ENCODE measurements around the gene ANKMY2.

The ANKMY2 gene

DNA sequence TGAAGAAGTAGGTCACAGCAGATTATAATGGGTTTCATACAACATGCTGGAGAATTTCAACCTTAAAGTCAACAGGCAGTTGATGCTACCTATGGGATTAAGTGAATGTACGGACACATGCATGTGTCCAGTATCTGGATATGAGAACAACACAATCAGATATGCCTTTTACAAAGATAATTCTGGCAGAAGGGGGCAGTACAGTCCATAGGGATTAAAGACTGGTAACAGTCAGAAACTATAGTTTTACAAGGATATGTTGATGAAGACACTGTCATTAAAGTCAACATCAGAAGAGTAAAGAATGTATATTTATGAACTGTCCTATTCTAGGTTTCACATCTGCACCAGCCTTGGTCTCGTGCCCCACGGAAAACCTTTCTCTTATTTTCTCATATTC is 41.5 kb downstream of the ANKMY2 start:
- ChIA-PET POLR2A (no interaction called here), CTCF (no interaction called here)
- TF ChIP-seq, protein P1, sequence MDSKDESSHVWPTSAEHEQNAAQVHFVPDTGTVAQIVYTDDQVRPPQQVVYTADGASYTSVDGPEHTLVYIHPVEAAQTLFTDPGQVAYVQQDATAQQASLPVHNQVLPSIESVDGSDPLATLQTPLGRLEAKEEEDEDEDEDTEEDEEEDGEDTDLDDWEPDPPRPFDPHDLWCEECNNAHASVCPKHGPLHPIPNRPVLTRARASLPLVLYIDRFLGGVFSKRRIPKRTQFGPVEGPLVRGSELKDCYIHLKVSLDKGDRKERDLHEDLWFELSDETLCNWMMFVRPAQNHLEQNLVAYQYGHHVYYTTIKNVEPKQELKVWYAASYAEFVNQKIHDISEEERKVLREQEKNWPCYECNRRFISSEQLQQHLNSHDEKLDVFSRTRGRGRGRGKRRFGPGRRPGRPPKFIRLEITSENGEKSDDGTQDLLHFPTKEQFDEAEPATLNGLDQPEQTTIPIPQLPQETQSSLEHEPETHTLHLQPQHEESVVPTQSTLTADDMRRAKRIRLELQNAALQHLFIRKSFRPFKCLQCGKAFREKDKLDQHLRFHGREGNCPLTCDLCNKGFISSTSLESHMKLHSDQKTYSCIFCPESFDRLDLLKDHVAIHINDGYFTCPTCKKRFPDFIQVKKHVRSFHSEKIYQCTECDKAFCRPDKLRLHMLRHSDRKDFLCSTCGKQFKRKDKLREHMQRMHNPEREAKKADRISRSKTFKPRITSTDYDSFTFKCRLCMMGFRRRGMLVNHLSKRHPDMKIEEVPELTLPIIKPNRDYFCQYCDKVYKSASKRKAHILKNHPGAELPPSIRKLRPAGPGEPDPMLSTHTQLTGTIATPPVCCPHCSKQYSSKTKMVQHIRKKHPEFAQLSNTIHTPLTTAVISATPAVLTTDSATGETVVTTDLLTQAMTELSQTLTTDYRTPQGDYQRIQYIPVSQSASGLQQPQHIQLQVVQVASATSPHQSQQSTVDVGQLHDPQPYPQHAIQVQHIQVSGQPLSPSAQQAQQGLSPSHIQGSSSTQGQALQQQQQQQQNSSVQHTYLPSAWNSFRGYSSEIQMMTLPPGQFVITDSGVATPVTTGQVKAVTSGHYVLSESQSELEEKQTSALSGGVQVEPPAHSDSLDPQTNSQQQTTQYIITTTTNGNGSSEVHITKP (tag by site-specific recombination; IDR thresholded peaks at IDR 0.05) = no peak
- TF ChIP-seq ZBTB20 (tag by site-specific recombination; IDR thresholded peaks at IDR 0.05) = no peak
- TF ChIP-seq ZNF16 (tag by site-specific recombination; IDR thresholded peaks at IDR 0.05; ENCODE audit: low read depth) = no peak
- TF ChIP-seq ZIC2 (tag by site-specific recombination; IDR thresholded peaks at IDR 0.05) = no peak
- TF ChIP-seq TCF7L2 (IDR thresholded peaks at IDR 0.05; ENCODE audit: borderline replicate concordance, low read depth, low read length) = no peak
- TF ChIP-seq FEZF1 (tag by site-specific recombination; IDR thresholded peaks at IDR 0.05) = no peak
- TF ChIP-seq, protein P2, sequence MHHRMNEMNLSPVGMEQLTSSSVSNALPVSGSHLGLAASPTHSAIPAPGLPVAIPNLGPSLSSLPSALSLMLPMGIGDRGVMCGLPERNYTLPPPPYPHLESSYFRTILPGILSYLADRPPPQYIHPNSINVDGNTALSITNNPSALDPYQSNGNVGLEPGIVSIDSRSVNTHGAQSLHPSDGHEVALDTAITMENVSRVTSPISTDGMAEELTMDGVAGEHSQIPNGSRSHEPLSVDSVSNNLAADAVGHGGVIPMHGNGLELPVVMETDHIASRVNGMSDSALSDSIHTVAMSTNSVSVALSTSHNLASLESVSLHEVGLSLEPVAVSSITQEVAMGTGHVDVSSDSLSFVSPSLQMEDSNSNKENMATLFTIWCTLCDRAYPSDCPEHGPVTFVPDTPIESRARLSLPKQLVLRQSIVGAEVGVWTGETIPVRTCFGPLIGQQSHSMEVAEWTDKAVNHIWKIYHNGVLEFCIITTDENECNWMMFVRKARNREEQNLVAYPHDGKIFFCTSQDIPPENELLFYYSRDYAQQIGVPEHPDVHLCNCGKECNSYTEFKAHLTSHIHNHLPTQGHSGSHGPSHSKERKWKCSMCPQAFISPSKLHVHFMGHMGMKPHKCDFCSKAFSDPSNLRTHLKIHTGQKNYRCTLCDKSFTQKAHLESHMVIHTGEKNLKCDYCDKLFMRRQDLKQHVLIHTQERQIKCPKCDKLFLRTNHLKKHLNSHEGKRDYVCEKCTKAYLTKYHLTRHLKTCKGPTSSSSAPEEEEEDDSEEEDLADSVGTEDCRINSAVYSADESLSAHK (tag by site-specific recombination; IDR thresholded peaks at IDR 0.05) = no peak
- TF ChIP-seq ZNF623 (tag by site-specific recombination; IDR thresholded peaks at IDR 0.05) = no peak
- TF ChIP-seq ZNF214 (tag by site-specific recombination; IDR thresholded peaks at IDR 0.05; ENCODE audit: borderline replicate concordance) = no peak
- no peak for TF ChIP-seq ZNF529 (tag by site-specific recombination; IDR thresholded peaks at IDR 0.05; ENCODE audit: insufficient replicate concordance)
- no peak for TF ChIP-seq ZBTB17 (tag by site-specific recombination; IDR thresholded peaks at IDR 0.05)
- TF ChIP-seq ZNF324 (tag by site-specific recombination; IDR thresholded peaks at IDR 0.05) = no peak
- no peak for TF ChIP-seq ZNF394 (tag by site-specific recombination; IDR thresholded peaks at IDR 0.05; ENCODE audit: borderline replicate concordance)
- H3K36me3 ChIP-seq (ENCODE audit: control insufficient read depth in 2 of 2, insufficient read depth in 1 of 2, low read length in 2 of 2) = peaks cover 24 to 58% of the 10 kb centered on the region in 2 experiments
- H3K4me1 ChIP-seq (ENCODE audit: control insufficient read depth, insufficient read depth, low read length) = no peaks in the 10 kb centered on the region
- no peaks in the 10 kb centered on the region for H3K9me3 ChIP-seq (ENCODE audit: control insufficient read depth, insufficient read depth, low read depth, low read length)
- H3K4me3 ChIP-seq (ENCODE audit: low read depth, low read length) = no peak overlapping the region
- H3K27ac ChIP-seq (ENCODE audit: extremely low read depth, low read depth, low read length) = no peak overlapping the region

DNA sequence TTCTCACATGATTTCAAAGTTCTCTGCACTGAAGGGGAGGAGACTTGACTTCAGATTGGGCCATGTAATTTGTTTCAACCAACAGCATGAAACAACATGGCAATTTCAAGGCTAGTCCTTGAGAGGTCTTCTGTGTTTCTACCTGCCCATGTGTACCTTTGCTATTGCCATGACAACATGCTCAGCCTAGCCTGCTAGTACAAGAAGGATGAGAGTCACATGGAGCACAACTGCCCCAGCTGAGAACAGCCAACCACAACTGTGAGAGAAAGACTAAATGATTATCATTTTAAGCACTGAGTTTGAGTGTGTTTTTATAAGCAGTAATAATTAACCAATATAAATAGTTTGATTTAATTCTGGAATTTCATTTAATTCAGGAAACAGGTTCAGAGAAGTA is 41.9 kb downstream of the ANKMY2 start:
- Histone ChIP-seq H3K9me3 (ENCODE audit: control insufficient read depth, insufficient read depth, low read depth, low read length) (no peaks in the 10 kb centered on the region), H3K4me3 (ENCODE audit: low read depth, low read length) (no peak overlapping the region), H3K36me3 (ENCODE audit: control insufficient read depth in 2 of 2, insufficient read depth in 1 of 2, low read length in 2 of 2) (peaks cover 24 to 56% of the 10 kb centered on the region in 2 experiments), H3K27ac (ENCODE audit: extremely low read depth, low read depth, low read length) (no peak overlapping the region), H3K4me1 (ENCODE audit: control insufficient read depth, insufficient read depth, low read length) (no peaks in the 10 kb centered on the region)
- CTCF ChIA-PET = no interaction called here
- POLR2A ChIA-PET = no interaction called here
- TF ChIP-seq, protein P3, sequence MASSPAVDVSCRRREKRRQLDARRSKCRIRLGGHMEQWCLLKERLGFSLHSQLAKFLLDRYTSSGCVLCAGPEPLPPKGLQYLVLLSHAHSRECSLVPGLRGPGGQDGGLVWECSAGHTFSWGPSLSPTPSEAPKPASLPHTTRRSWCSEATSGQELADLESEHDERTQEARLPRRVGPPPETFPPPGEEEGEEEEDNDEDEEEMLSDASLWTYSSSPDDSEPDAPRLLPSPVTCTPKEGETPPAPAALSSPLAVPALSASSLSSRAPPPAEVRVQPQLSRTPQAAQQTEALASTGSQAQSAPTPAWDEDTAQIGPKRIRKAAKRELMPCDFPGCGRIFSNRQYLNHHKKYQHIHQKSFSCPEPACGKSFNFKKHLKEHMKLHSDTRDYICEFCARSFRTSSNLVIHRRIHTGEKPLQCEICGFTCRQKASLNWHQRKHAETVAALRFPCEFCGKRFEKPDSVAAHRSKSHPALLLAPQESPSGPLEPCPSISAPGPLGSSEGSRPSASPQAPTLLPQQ (tag by site-specific recombination; IDR thresholded peaks at IDR 0.05) = no peak
- TF ChIP-seq ZNF2 (tag by site-specific recombination; IDR thresholded peaks at IDR 0.05) (no peak), HOXA7 (CRISPR knock-in tag; IDR thresholded peaks at IDR 0.05; ENCODE audit: borderline replicate concordance) (no peak), ZNF530 (tag by site-specific recombination; IDR thresholded peaks at IDR 0.05; ENCODE audit: low read depth) (no peak), ZNF169 (tag by site-specific recombination; IDR thresholded peaks at IDR 0.05) (no peak), ZSCAN30 (tag by site-specific recombination; IDR thresholded peaks at IDR 0.05) (no peak), ZNF23 (tag by site-specific recombination; IDR thresholded peaks at IDR 0.05; ENCODE audit: borderline replicate concordance) (no peak), ZNF747 (tag by site-specific recombination; IDR thresholded peaks at IDR 0.05) (no peak)
- TF ChIP-seq, protein P4, sequence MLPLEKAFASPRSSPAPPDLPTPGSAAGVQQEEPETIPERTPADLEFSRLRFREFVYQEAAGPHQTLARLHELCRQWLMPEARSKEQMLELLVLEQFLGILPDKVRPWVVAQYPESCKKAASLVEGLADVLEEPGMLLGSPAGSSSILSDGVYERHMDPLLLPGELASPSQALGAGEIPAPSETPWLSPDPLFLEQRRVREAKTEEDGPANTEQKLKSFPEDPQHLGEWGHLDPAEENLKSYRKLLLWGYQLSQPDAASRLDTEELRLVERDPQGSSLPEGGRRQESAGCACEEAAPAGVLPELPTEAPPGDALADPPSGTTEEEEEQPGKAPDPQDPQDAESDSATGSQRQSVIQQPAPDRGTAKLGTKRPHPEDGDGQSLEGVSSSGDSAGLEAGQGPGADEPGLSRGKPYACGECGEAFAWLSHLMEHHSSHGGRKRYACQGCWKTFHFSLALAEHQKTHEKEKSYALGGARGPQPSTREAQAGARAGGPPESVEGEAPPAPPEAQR (tag by site-specific recombination; IDR thresholded peaks at IDR 0.05) = no peak
- TF ChIP-seq, protein P5, sequence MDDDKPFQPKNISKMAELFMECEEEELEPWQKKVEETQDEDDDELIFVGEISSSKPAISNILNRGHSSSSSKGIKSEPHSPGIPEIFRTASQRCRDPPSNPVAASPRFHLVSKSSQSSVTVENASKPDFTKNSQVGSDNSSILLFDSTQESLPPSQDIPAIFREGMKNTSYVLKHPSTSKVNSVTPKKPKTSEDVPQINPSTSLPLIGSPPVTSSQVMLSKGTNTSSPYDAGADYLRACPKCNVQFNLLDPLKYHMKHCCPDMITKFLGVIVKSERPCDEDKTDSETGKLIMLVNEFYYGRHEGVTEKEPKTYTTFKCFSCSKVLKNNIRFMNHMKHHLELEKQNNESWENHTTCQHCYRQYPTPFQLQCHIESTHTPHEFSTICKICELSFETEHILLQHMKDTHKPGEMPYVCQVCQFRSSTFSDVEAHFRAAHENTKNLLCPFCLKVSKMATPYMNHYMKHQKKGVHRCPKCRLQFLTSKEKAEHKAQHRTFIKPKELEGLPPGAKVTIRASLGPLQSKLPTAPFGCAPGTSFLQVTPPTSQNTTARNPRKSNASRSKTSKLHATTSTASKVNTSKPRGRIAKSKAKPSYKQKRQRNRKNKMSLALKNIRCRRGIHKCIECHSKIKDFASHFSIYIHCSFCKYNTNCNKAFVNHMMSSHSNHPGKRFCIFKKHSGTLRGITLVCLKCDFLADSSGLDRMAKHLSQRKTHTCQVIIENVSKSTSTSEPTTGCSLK (tag by site-specific recombination; IDR thresholded peaks at IDR 0.05) = no peak
- TF ChIP-seq, protein P6, sequence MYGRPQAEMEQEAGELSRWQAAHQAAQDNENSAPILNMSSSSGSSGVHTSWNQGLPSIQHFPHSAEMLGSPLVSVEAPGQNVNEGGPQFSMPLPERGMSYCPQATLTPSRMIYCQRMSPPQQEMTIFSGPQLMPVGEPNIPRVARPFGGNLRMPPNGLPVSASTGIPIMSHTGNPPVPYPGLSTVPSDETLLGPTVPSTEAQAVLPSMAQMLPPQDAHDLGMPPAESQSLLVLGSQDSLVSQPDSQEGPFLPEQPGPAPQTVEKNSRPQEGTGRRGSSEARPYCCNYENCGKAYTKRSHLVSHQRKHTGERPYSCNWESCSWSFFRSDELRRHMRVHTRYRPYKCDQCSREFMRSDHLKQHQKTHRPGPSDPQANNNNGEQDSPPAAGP (tag by site-specific recombination; IDR thresholded peaks at IDR 0.05) = no peak
